GM19397 (cell line): Measurements from ENCODE around the gene PCAT7.
"Not testable (repeated sequence)": the region's sequence is repeated elsewhere in the genome, so short reads cannot be mapped to it uniquely, and the experiment has no call there.

ENCODE experiments used
- ATAC-seq: cut with Tn5 transposase; IDR thresholded peaks from one replicate; pipeline ENCODE4 v1.9.1; 2021; ENCODE audit warnings: mild to moderate bottlenecking, moderate library complexity; ENCODE audit not compliant: unreplicated experiment

Gene PCAT7

GRCh38 chr9:94560237-94560636 lies 5.4 kb downstream of the PCAT7 start:
- no peak for ATAC-seq

GRCh38 chr9:94563548-94563947 lies 8.7 kb downstream of the PCAT7 start:
- ATAC-seq: no peak

GRCh38 chr9:94564279-94564678 lies 9.4 kb downstream of the PCAT7 start:
- ATAC-seq: not testable (repeated sequence)

GRCh38 chr9:94566550-94566949 lies 11.7 kb downstream of the PCAT7 start:
- ATAC-seq: no peak

- no peak for ATAC-seq
Measured at GRCh38 chr9:94567271-94567670, 12.4 kb downstream of the PCAT7 start.

- ATAC-seq: no peak
Measured at GRCh38 chr9:94568250-94568889, 13.5 kb downstream of the PCAT7 start.

GRCh38 chr9:94568972-94569712 lies 14.3 kb downstream of the PCAT7 start:
- ATAC-seq: no peak

GRCh38 chr9:94576131-94576530 lies 21.2 kb downstream of the PCAT7 start:
- no peak for ATAC-seq

GRCh38 chr9:94577036-94577435 lies 22.2 kb downstream of the PCAT7 start:
- ATAC-seq: no peak

- no peak for ATAC-seq
Measured at GRCh38 chr9:94577571-94577970, 22.7 kb downstream of the PCAT7 start.

GRCh38 chr9:94581728-94582127 lies 26.8 kb downstream of the PCAT7 start:
- ATAC-seq: no peak

GRCh38 chr9:94584555-94584954 lies 29.7 kb downstream of the PCAT7 start:
- ATAC-seq: no peak

GRCh38 chr9:94586316-94586715 lies 31.4 kb downstream of the PCAT7 start:
- no peak for ATAC-seq

- ATAC-seq: no peak
Measured at GRCh38 chr9:94586814-94587213, 31.9 kb downstream of the PCAT7 start.

- ATAC-seq: no peak
Measured at GRCh38 chr9:94588681-94589080, 33.8 kb downstream of the PCAT7 start.

GRCh38 chr9:94591046-94591545 lies 36.2 kb downstream of the PCAT7 start:
- not testable (repeated sequence) for ATAC-seq

GRCh38 chr9:94591876-94592275 lies 37.0 kb downstream of the PCAT7 start:
- no peak for ATAC-seq

- not testable (repeated sequence) for ATAC-seq
Measured at GRCh38 chr9:94592683-94593082, 37.8 kb downstream of the PCAT7 start.

- ATAC-seq: no peak
Measured at GRCh38 chr9:94593459-94594345, 38.8 kb downstream of the PCAT7 start, which contains the start of gene FBP2. TSS of gene FBP2 (minus strand) at chr9:94593824. CDS start at chr9:94593726, 98 bp downstream.

- no peak for ATAC-seq
Measured at GRCh38 chr9:94599102-94599501, 44.2 kb downstream of the PCAT7 start.

- ATAC-seq: no peak
Measured at GRCh38 chr9:94600258-94600657, 45.4 kb downstream of the PCAT7 start.
